Measurements from ENCODE around the gene SIRT5.

- TF ChIP-seq POLR2AphosphoS5 (IDR thresholded peaks at IDR 0.05; ENCODE audit: low read depth, low read length) (no peak), CEBPB (IDR thresholded peaks at IDR 0.05; ENCODE audit: low read depth) (no peak), CTCF (IDR thresholded peaks at IDR 0.05 in 2 of 3, conservative IDR thresholded peaks at IDR 0.05 in 1 of 3; ENCODE audit: borderline replicate concordance in 1 of 3, insufficient read depth in 1 of 3, low read depth in 2 of 3, low read length in 2 of 3) (no peak), SIN3A (IDR thresholded peaks at IDR 0.05; ENCODE audit: low read depth) (no peak), SP1 (IDR thresholded peaks at IDR 0.05; ENCODE audit: low read depth) (no peak), EZH2phosphoT487 (IDR thresholded peaks at IDR 0.05; ENCODE audit: borderline replicate concordance) (no peak), POLR2A (IDR thresholded peaks at IDR 0.05; ENCODE audit: borderline replicate concordance, extremely low read depth, insufficient read depth, insufficient read length) (no peak), EZH2 (IDR thresholded peaks at IDR 0.05) (no peak), REST (IDR thresholded peaks at IDR 0.05; ENCODE audit: low read depth) (no peak), ZNF274 (IDR thresholded peaks at IDR 0.05; ENCODE audit: low read depth, low read length) (no peak), MAX (IDR thresholded peaks at IDR 0.05) (no peak), FOSL1 (IDR thresholded peaks at IDR 0.05; ENCODE audit: low read depth) (no peak), RAD21 (IDR thresholded peaks at IDR 0.05; ENCODE audit: low read depth) (no peak)
Observed at GRCh38 chr6:13545885-13546284, 28.5 kb upstream of the SIRT5 start.
